ENCODE measurements around the gene DCDC1. TPM values are rescaled to one million over a fixed set of nuclear protein-coding genes. Genes with fewer than 3 reads are reported as not detected.

DCDC1 gene
- total RNA-seq, 1 donor from 2014 or later = 0.47 TPM

GRCh38 chr11:30860146-30860545 is 509.4 kb downstream of the DCDC1 start:
- Mint-ChIP-seq H3K4me3 (ENCODE audit: unreplicated experiment) (no peak overlapping the region), H3K36me3 (ENCODE audit: unreplicated experiment) (no peaks in the 10 kb centered on the region), H3K9me3 (ENCODE audit: unreplicated experiment) (no peaks in the 10 kb centered on the region), H3K4me1 (ENCODE audit: low read depth, unreplicated experiment) (peaks cover 2% of the 10 kb centered on the region), H3K27me3 (ENCODE audit: unreplicated experiment) (no peaks in the 10 kb centered on the region), H3K27ac (ENCODE audit: unreplicated experiment) (no peak overlapping the region)
- no peak for TF ChIP-seq CTCF (IDR thresholded peaks at IDR 0.05; ENCODE audit: partially characterized antibody, unreplicated experiment)
- no peak for DNase-seq

- Mint-ChIP-seq H3K27me3 (ENCODE audit: unreplicated experiment) (no peaks in the 10 kb centered on the region), H3K9me3 (ENCODE audit: unreplicated experiment) (no peaks in the 10 kb centered on the region)
Observed at GRCh38 chr11:30859669-30860068, 509.9 kb downstream of the DCDC1 start.

GRCh38 chr11:30855383-30856006 is 514.0 kb downstream of the DCDC1 start:
- peaks cover 5% of the 10 kb centered on the region for H3K4me1 Mint-ChIP-seq (ENCODE audit: low read depth, unreplicated experiment)
- no peaks in the 10 kb centered on the region for H3K27me3 Mint-ChIP-seq (ENCODE audit: unreplicated experiment)
- no peak overlapping the region for H3K4me3 Mint-ChIP-seq (ENCODE audit: unreplicated experiment)
- no peak for TF ChIP-seq CTCF (IDR thresholded peaks at IDR 0.05; ENCODE audit: partially characterized antibody, unreplicated experiment)
- no peaks in the 10 kb centered on the region for H3K9me3 Mint-ChIP-seq (ENCODE audit: unreplicated experiment)
- DNase-seq = no peak
- H3K27ac Mint-ChIP-seq (ENCODE audit: unreplicated experiment) = no peak overlapping the region
- no peaks in the 10 kb centered on the region for H3K36me3 Mint-ChIP-seq (ENCODE audit: unreplicated experiment)

More at GRCh38 chr11:30859669-30860068, 509.9 kb downstream of the DCDC1 start:
- Mint-ChIP-seq H3K27ac (ENCODE audit: unreplicated experiment) (no peak overlapping the region), H3K4me1 (ENCODE audit: low read depth, unreplicated experiment) (peaks cover 2% of the 10 kb centered on the region), H3K36me3 (ENCODE audit: unreplicated experiment) (no peaks in the 10 kb centered on the region), H3K4me3 (ENCODE audit: unreplicated experiment) (no peak overlapping the region)
- DNase-seq = no peak
- no peak for TF ChIP-seq CTCF (IDR thresholded peaks at IDR 0.05; ENCODE audit: partially characterized antibody, unreplicated experiment)

GRCh38 chr11:30853439-30853838 is 516.1 kb downstream of the DCDC1 start:
- Mint-ChIP-seq H3K9me3 (ENCODE audit: unreplicated experiment) (no peaks in the 10 kb centered on the region), H3K36me3 (ENCODE audit: unreplicated experiment) (no peaks in the 10 kb centered on the region), H3K4me1 (ENCODE audit: low read depth, unreplicated experiment) (peaks cover 3% of the 10 kb centered on the region), H3K27ac (ENCODE audit: unreplicated experiment) (no peak overlapping the region), H3K27me3 (ENCODE audit: unreplicated experiment) (no peaks in the 10 kb centered on the region), H3K4me3 (ENCODE audit: unreplicated experiment) (no peak overlapping the region)
- no peak for TF ChIP-seq CTCF (IDR thresholded peaks at IDR 0.05; ENCODE audit: partially characterized antibody, unreplicated experiment)
- no peak for DNase-seq

- TF ChIP-seq CTCF (IDR thresholded peaks at IDR 0.05; ENCODE audit: partially characterized antibody, unreplicated experiment) = no peak
- Mint-ChIP-seq H3K27ac (ENCODE audit: unreplicated experiment) (no peak overlapping the region), H3K9me3 (ENCODE audit: unreplicated experiment) (no peaks in the 10 kb centered on the region), H3K4me1 (ENCODE audit: low read depth, unreplicated experiment) (peaks cover 3% of the 10 kb centered on the region), H3K4me3 (ENCODE audit: unreplicated experiment) (no peak overlapping the region), H3K27me3 (ENCODE audit: unreplicated experiment) (no peaks in the 10 kb centered on the region), H3K36me3 (ENCODE audit: unreplicated experiment) (no peaks in the 10 kb centered on the region)
- no peak for DNase-seq
Observed at GRCh38 chr11:30852645-30853044, 516.9 kb downstream of the DCDC1 start.
